Islet precursor cell (in vitro differentiated cells): ENCODE data around the gene UAP1L1.

ENCODE experiments used
- DNase-seq: peaks from one replicate; pipeline ENCODE4 v3.0.0-alpha.2; 2018

The UAP1L1 gene

DNA sequence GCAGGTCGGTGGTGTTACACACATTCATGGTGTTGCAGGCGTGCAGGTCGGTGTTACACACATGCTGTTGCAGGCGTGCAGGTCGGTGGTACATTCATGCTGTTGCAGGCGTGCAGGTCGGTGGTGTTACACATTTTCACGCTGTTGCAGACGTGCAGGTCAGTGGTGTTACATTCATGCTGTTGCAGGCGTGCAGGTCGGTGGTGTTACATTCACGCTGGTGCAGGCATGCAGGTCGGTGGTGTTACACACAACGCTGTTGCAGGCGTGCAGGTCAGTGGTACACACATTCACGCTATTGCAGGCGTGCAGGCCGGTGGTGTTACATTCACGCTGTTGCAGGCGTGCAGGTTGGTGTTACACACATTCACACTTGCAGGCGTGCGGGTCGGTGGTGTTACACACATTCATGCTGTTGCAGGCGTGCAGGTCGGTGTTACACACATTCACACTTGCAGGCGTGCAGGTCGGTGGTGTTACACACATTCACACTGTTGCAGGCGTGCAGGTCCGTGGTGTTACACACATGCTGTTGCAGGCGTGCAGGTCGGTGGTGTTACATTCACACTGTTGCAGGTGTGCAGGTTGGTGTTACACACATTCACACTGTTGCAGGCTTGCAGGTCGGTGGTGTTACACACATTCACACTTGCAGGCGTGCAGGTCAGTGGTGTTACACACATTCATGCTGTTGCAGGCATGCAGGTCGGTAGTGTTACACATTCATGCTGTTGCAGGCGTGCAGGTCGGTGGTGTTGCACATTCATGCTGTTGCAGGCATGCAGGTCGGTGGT, 26.1 kb downstream of the UAP1L1 start:
- DNase-seq = no peak

GRCh38 chr9:137105814-137106661, 28.7 kb downstream of the UAP1L1 start:
- DNase-seq = no peak

- DNase-seq = no peak
Measured at GRCh38 chr9:137106662-137107250, 29.4 kb downstream of the UAP1L1 start.

DNA sequence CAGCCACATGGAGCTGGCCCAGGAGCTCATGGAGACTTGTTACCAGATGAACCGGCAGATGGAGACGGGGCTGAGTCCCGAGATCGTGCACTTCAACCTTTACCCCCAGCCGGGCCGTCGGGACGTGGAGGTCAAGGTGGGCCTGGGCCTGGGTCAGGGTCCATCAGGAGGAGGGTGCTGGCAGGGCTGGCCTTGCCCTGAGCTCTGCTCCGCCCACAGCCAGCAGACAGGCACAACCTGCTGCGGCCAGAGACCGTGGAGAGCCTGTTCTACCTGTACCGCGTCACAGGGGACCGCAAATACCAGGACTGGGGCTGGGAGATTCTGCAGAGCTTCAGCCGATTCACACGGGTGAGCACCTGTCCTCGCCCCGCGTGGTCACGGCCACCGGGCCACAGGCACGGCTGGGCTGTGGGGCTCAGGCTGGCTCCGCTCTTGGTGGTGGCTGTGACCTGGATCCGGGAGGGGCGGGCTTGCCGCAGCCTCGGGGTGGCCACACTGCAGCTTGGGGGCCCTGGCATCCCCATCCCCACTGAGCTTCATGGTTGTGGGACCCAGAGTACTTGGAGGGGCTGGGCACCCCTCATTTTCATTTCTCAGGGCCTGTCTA, 30.1 kb downstream of the UAP1L1 start:
- no peak for DNase-seq

- no peak for DNase-seq
Measured at GRCh38 chr9:137107982-137108381, 30.7 kb downstream of the UAP1L1 start.

GRCh38 chr9:137108608-137109249, 31.4 kb downstream of the UAP1L1 start:
- DNase-seq = no peak

DNA sequence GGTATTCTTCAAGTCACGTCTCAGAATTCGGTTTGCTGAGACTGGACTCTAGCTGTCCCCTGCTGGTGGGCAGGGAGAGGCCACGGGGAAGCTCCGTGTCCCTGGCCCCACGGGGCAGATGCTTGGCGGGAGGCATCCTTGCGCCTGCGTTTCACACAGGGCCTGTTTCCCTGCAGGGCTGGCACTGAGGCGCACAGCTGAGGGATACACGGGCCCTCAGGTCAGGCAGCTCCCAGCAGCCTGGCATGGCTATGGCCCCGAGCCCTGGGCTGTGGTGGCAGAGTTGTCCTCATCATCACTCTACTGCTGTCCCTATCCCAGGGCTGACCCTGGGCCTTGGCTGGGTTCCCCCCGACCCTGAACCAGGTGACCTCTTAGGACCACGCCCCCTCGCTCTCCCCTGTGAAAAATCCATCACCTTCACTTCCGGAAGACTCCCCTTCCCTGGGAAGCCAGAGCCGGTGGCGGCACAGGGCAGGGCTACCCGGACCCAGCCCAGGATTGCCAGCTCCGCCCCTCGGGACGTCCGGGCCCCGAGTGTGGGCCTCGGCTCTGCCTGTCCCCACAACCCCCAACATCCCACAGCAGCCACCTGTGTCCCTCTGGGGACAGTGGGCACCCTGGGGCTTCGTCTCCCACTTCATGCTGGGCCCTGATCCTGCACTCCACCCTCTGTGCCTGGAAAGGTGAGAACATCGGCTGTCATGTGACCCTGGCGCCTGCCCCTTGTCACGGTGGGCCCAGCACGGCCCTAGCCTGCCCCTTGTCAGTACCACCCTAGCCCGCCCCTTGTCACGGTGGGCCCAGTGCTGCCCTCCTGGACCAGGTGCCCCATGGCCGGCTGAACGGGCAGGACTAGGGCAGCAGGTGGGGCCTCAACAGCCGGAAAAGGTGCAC, 32.2 kb downstream of the UAP1L1 start:
- no peak for DNase-seq

GRCh38 chr9:137110147-137110910, 33.0 kb downstream of the UAP1L1 start:
- no peak for DNase-seq

DNA sequence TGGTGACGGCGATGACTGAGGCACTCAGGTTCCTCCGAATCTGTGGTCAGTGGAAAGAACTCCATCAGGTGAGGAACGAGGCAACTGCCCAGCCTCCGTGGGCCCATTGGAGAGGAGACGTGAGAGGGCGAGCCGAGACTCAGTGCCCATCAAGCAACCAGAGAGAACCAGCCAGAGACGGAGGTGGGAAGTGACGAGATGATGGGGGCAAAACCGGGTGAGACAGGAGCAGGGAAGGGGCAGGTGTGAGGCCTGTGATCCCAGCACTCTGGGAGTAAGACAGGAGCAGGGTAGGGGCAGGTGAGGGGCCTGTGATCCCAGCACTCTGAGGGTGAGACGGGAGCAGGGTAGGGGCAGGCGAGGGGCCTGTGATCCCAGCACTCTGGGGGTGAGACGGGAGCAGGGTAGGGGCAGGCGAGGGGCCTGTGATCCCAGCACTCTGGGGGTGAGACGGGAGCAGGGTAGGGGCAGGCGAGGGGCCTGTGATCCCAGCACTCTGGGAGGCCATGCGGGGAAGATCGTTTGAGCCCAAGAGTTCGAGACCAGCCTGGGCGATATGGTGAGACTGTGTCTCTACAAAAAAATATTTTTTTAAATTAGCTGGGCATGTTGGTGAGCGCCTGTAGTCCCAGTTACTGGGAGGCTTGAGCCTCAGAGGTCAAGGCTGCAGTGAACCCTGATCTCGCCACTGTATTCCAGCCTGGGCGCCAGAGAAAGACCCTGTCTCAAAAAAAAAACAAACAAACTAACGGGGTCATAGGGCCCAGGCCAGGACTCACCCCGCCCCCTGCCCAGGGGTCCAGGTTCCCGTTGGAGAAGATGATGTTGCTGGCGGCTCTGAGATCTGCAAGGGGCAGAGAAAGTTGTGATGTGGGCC, 33.8 kb downstream of the UAP1L1 start:
- DNase-seq = no peak

DNA sequence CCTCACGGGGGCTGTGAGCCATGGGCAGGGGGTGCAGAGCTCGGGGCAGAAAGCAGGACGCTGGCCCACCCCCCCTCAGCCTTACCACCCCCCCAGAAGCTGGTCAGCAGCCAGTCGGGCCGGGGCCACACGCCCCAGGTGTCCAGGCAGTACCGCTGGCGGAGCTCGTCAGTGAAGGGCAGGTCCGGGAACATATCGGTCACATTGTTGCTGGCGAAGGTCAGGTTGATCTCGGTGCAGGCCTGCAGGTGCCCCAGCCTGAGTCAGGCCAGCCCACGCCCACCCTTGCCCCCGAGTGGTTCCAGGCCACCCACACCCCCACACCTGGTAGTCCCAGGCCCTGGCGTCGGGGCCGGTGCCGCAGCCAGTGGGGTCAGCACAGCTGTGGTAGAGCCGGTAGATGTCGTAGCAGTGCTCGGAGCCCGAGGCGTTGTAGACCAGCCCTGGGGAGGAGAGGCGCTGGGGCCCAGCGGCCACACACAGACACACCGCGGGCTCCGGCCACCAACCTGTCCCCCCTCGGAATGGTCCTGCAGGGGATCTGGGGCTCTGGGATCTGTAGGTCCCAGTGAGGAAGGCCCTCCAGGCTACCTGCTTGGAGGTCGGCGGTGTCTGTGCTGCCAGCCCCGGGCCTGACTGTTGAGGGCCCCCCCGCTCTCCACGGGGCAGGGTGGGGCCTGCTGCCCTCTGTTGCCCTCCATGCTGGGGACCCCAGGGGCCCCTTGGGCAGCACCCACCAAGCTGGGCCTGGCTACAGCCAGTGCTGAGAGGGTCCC, 34.7 kb downstream of the UAP1L1 start:
- no peak for DNase-seq

- DNase-seq = no peak
Measured at GRCh38 chr9:137112564-137113384, 35.5 kb downstream of the UAP1L1 start.

GRCh38 chr9:137113385-137114159, 36.3 kb downstream of the UAP1L1 start:
- no peak for DNase-seq

- no peak for DNase-seq
Measured at GRCh38 chr9:137114220-137114612, 36.9 kb downstream of the UAP1L1 start.

DNA sequence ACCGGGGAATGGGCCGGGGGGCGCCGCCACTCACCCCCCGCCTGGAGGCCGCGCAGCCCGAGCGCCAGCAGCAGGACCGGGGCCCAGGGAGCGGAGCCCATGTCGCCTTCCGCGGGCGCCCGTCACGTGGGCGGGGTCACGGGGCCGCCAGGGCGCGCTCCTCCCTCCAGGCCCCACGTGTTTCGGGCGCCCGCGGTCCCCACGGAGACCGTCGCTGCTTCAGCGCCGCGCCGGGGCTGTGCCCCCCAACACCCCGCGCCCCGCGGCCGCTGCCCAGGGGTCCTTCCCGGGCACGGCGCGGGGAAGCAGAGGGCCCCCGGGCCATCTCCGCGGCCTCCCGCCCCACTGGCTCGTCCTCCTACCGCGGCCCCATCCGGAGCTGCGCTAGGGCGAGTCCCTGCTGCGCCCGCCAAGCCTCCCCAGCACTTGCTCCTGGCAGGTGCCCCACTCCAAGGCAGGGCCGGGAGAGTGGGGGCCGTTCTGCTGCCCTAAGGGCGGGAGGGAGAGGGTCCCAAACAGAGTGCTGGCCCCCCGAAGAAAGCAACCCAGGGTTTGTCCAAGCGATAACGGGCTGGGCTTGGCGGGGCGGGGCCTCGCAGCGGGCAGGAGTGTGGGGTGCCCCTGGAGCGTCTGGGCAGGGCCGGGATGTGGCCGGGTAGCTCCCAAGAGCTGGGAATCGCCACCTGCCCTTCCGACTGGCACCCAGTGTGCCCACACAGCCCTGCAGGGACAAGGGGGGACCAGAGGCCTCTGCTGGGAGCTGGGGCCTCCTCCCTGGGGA, 37.5 kb downstream of the UAP1L1 start, which contains the start of gene DPP7:
TSS of gene DPP7 (minus strand) at position 121 of the 781 bp plus-strand sequence. CDS start at position 101, 20 bp downstream.
- DNase-seq = no peak

GRCh38 chr9:137115394-137116026, 38.2 kb downstream of the UAP1L1 start:
- no peak for DNase-seq

GRCh38 chr9:137116027-137116507, 38.8 kb downstream of the UAP1L1 start:
- DNase-seq = no peak
